Skin of body (tissue), 2 donors: Measurements from ENCODE around the gene SYT5. TPM values are rescaled to one million over a fixed set of nuclear protein-coding genes. Genes with fewer than 3 reads are reported as not detected.
"Not testable (repeated sequence)": the region's sequence is repeated elsewhere in the genome, so short reads cannot be mapped to it uniquely, and the experiment has no call there.

Experiments used
- DNase-seq: peaks from one replicate; lab custom pipeline; 2025; lab: John Stamatoyannopoulos, UW
- total RNA-seq: library from RNA; depleted of rRNA; stranded (reverse); fragments of >200 nt; gene quantifications from one replicate; pipeline ENCODE4 v1.2.3, GENCODE V29; 2014

Gene SYT5
- total RNA-seq, 1 donor from 2014 or later, result 1.6 TPM

DNA sequence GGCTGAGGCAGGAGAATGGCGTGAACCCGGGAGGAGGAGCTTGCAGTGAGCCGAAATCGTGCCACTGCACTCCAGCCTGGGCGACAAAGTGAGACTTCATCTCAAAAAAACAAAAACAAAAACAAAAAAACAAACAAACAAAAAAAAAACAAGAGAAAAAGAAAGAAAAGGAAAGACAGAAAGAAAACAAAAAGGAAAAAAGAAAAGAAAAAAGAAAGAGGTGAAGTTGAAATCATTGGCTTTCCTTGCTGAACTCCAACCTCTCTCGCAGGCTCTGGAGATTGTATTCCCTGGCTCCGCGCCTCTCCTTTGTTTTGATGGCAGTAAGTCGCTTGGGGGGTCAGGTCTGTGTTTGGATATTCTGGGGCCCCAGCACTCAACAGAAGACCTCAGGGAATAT lies 7.8 kb downstream of the SYT5 start:
- not testable (repeated sequence) for DNase-seq

DNA sequence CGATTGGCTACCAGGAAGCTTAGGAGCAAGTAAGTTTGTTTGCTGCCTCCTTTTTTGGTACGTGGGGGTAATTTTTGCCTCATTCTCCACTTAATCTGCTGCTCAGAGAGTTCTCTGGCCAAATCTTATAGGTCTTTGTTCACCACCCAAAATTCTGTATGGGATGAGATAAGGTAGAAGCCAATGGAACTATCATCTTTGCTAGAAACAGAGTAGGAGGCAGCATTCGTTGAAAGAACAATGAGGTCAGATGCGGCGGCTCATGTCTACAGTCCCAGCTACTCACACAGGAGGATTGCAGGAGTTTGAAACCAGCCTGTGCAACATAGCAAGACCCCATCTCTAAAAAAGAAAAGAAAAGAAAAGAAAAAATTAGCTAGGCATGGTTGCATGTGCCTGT lies 8.6 kb downstream of the SYT5 start:
- no peak for DNase-seq

DNA sequence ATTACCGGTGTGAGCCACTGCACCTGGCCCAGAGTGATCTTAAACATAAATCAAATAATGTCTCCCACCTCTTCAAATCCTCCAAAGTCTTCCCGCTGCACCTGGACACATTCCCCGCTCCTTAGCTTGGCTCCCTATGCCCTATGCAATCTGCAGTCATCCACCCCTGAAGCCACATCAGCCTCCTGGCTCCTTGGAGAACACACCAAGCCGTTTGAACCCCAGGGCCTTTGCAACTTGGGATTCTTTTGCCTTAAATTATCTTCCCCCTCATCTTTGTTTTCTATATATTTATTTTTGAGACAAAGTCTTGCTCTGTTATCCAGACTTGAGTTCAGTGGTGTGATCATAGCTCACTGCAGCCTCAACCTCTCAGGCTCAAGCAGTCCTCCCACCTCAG lies 11.0 kb downstream of the SYT5 start:
- DNase-seq, result no peak

DNA sequence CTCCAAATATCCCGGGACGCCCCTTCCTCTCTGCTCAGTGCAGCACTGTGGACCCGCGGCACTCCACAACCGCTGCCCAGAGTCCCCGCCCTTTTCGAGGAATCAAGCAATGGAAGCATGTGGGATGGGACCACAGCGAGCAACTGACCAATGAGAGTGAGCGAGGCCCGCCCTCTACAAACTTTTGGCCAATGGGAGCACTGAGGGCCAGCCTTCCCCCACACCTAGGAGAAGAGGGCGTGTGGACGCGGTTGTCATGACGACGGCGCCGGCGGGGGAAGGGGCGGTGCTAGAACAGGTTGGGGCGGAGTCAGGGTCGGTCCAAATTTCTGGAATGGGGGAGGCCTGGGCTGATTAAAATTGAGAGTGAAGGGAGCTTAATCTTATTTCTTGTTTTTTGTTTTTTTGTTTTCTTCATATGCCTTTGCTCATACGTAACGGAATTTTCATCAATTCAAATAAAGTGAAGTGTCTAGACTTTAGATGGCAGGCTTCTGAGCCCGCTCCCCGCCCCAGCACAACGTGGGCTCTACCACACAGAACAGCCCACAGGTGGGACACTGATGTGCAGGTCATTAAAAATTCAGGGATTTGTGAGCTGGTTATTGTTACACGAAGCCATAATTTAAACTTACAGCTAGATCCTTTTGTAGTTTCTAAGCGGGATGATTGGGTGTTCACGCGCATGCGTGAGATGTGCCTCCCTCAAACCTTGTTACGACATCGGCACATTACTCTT lies 13.4 kb downstream of the SYT5 start, which contains the start of gene DNAAF3:
DNAAF3 (minus strand) TSS at position 84 of the 739 bp plus-strand sequence. CDS start 200 bp downstream, outside the sequence.
- DNase-seq, result peak; percentile 89

DNA sequence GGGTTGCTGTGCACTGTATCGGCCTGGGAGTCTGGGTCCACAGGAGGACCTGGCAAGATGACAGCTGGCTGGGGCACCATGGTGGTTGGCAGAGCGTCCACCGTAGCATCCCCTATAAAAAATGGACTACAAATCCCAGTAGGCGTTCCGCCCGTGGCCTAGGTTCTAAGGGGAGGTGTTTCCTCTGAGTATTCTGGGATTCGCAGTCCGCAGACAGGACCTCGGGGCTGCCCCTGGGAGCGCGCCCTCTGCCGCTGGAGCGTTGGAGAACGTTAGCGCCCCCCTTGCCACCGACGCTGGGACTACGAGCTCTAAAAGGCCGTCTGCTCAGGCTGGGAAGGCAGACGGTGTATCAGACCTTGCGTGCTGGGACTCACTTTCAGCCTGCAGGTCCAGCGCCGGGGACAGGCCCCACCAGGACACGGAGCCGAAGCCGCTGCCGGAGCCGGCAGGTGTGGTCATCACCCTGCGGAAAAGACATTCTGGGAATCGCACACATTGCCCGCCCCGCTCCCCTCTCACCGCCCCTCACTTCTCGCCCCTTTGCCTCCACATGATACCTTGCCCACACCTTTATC lies 14.0 kb downstream of the SYT5 start:
- no peak for DNase-seq

DNA sequence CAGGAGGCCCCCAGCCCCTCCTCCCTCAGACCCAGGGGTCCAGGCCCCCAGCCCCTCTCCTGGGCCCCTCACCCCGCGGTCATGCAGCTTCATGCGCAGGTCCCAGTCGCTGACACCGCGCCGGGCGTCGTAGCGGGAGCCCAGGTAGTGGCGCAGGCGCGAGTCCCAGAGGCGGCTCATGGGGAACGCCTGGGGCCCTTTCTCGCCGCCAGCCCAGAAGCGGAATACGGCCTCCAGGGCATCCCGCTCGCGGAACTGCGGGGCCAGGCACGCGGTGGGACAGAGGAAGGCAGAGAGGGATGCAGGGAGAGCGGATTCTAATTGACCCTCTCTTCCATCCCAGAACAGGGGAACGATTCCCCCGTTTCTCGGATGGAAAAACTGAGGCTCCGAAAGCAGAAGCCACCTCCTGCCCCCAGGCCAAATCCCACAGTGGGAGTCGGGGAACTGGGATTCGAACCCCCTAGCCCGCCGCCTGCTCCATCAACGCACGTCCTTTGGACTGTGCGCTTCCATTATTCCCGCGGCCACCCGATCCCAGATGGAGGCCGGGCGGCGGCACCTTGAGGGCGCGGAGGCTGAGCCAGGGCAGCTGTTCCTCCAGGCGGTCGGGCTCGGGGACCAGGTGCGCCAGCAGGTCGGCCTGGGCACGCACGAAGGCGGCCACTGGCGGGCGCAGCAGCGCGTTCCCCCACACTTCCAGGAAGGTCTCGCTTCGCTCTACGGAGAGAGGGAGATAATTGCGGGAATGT lies 18.3 kb downstream of the SYT5 start:
- no peak for DNase-seq

DNA sequence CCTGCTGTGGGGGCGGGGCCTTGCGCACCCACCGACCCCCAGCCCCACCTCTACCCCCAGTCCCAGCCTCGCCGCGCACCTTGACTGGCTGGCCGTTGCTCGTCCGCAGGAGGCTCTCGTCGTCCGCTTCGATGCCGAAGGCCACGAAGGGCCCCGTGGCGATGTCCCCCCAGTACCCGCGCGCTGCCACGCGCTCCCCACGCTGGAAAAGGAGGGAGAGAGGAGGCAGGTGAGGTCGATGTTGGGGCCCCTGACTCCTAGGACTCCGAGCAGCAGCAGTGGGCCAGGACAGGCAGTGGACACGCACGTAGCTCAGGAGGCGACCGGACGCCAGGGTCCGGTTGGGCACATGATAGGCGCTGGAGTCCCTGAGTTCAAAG lies 19.1 kb downstream of the SYT5 start:
- DNase-seq, result no peak

DNA sequence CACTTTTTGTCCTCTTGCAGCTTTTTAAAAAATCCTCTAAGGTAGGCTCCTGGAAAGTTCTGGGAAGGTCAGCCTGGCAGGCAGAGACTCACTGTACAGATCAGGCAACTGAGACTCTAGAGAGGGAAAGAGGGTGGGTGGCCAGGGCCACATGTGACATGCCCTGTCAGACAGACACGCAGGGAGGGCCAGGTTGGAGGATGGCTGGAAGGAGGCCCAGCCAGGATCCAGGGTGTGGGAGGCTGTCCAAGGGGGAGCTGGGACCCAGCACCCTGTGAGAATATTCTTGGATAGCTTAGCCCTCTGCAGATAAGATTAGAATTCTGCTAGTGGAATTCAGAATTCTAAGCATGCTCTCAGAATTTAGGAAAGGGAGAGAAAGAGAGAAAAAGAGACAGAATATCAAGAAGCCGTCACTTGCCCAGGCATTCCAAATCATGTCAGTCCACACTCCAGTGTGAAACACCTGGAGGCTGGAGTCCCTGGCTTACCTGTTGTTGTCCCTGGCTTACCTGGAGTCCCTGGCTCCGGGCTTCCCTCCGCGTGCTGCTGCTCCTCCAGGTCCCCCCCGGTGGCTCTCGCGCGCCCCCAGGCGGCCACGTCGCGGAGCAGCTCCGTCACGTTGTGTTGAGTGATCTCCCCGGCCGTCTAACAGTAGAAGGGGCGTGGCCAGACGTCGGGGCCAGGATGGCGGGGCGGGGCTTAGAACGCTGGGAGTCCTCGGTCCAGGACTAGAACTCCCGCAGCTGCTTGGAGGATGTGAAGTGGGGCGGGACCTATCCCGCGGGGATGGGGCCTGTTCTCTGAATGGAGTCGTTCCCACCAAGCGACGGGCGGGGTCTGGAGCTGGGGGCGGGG lies 19.7 kb downstream of the SYT5 start:
- peak; percentile 10 for DNase-seq

DNA sequence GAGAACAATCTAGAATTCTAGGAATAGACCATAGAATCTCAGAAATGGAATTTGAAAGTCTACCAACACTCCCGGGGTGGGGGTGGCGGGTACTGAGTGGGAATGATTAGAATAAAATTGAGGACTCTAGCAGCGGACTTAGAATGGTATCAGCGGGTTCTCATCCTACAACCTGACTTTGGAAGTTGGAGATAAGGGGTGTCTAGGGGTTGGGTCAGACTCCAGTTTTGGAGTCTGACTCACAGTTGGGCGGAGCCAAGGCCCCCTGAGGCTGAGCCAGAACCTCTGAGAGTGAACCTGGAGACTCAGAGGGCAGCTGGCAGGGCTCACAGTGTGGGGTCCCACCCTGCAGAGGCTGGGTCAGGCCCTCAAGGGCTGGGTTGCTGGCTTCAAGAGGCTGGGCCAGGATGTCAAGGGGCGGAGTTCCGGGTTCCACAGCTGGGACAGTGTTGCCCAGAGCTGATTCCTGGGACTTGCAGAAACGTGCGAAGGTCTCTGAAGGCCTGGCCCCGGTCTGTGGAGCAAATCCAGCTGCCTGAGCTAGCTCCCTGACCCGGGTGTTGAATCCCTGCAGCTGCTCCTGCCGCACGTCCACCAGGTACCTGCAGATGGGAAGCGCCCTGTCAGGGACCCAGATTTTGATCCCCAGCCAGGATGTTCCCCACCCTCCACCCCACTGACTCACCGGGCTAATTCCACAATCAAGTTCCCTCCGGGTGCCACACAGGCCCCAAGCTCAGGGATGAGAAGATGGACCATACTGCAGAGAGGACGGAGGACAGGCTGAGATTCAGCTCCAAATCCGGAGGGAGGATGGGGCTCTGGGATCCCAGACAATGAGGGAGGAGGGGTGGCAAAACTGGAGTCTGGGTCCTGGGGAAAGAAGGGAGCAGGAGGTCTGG lies 21.0 kb downstream of the SYT5 start:
- no peak for DNase-seq

DNA sequence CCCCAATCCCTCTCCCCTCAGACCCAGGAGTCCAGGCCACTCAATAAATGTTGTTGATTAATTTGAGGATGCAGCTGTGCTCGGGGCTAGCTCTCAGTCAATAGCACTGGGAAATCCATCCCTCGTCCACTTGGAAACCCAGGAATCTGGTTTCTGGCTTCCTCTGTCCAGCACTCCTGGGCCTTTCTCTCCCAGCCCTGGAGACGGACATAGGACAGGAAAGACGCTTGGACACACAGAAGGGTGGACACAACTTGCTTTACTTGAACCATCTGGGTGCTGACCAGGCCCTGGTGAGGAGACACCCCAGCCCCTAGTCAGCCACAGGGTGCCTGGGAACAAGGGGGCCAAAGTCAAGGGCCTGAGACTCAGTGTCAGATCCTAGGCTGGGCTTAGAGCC lies 21.7 kb downstream of the SYT5 start:
- no peak for DNase-seq

DNA sequence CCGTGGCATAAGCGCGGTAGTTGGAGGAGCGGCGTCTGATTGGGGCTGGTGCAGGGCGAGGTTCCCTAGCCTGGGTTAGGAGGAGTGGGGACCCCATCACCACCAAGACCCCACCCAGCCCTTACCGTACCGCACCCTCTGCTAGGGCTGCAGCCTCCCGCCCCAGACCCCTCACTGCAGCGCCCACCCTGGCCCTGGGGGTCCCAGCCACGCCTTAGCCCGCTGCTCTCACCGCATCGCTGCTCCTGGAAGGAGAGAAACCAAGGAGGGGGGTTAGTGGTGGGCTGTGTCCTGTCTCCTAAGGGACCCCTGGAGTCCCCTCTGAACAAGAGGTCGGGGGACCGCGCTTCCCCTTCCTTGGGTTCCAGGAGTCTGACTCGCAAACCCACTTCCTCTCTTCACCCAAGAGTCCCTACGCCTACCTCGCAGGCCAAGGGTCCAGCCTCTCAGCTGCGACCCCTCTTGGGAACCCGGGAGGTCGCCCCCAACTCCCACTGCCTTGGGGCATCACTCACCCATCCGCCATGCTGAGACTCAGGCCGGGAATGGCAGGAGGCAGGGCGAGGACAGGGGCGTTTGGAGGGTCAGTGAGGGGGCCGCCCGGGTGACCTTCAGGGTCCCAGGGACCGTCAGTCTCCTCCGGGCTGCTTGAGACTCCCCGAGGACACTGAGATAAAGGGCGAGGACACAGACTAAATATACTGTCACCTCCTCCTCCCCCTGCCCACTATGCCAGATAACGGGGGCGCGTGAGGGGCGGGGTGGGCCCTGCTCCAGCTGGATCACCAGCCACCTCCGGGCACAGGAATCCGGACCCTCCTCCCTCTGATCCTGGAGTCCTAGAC lies 22.8 kb downstream of the SYT5 start, which contains the start of gene TNNI3:
TNNI3 (minus strand) TSS at position 669 of the 845 bp plus-strand sequence; CDS start at position 526, 143 bp downstream.
- DNase-seq, result no peak

DNA sequence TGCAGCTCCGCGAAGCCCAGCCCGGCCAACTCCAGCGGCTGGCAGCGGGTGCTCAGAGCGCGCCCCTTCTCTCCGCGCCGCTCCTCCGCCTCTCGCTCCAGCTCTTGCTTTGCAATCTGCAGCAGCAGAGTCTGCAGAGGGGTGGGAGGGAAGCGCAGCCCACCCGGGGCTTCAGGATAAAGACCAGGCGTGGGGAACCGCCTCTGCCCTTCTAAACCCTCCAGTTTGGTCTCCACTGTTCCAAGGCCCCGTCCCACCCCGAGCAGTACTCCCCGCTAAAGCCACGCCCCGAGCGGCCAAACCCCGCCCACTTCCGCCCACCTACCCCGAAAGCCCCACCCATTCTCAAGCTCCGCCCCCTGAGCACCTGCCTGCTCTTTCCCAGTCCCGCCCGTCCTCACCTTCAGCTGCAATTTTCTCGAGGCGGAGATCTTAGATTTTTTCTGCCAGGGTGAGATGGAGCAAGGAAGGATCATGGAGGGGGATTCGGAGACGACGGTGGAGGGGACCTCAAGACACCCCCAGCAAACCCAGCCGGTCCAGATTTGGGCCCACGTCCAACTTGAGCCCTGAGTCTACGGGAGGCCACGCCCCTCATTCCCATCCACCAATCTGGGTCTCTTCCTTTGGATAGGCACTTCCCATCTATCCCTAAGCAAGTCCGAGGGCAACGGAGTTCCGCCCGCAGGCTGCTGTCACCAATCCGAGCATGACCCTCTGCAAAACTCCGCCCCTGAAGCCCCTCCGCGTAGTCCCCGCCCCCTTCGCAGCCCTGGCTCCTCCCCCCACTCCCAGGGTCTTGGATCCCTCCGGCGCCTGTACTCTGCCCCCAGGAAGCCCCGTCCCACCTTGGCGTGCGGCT lies 23.7 kb downstream of the SYT5 start:
- no peak for DNase-seq

DNA sequence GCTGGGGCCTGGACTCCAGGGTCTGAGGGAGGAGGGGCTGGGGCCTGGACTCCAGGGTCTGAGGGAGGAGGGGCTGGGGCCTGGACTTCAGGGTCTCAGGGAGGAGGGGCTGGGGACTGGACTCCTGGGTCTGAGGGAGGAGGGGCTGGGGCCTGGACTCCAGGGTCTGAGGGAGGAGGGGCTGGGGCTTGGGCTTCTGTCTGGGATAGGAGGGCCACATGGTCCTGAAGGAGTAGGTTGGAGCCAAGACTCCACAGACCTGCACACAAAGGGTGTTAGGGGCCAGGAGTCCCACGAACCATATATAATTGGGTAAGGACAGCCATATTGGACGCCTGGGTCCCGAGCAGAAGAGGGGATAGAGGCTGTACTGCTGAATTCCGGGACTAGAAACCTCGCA lies 24.3 kb downstream of the SYT5 start:
- not testable (repeated sequence) for DNase-seq

DNA sequence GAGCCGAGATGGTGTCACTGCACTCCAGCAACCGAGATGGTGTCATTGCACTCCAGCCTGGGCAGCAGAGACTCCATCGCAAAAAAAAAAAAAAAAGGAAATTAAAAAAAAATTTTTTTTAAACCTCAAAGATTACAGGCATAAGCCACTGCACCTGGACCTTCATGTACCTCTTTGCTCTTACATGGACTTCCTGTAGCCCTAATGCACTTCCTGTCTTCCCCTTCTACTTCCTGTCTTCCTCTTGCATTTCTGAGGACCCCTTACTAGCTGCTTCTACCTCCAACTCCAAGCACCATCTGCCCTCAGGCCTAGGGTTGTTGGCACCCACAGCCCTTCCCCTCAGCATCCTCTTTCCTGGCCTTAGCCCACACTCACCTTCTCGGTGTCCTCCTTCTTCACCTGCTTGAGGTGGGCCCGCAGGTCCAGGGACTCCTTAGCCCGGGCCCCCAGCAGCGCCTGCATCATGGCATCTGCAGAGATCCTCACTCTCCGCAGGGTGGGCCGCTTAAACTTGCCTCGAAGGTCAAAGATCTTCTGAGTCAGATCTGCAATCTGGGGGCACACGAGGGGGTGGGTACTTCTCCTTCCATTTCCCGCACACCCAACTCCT lies 26.3 kb downstream of the SYT5 start:
- DNase-seq, result no peak

DNA sequence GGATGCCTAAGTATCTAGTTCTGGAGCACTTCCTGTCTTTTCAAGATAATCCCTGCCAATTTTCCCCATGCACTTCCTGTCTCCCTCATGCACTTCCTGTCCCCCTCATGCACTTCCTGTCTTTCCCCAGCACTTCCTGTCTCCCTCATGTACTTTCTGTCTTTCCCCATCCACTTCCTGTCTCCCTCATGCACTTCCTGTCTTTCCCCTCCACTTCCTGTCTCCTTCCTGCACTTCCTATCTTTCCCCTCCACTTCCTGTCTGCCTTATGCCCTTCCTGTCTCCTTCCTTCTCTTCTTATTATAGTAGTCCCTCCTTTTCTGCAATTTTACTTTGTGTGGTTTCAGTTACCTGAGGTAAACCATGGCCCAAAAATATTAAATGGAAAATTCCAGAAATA lies 28.1 kb downstream of the SYT5 start:
- DNase-seq, result no peak

DNA sequence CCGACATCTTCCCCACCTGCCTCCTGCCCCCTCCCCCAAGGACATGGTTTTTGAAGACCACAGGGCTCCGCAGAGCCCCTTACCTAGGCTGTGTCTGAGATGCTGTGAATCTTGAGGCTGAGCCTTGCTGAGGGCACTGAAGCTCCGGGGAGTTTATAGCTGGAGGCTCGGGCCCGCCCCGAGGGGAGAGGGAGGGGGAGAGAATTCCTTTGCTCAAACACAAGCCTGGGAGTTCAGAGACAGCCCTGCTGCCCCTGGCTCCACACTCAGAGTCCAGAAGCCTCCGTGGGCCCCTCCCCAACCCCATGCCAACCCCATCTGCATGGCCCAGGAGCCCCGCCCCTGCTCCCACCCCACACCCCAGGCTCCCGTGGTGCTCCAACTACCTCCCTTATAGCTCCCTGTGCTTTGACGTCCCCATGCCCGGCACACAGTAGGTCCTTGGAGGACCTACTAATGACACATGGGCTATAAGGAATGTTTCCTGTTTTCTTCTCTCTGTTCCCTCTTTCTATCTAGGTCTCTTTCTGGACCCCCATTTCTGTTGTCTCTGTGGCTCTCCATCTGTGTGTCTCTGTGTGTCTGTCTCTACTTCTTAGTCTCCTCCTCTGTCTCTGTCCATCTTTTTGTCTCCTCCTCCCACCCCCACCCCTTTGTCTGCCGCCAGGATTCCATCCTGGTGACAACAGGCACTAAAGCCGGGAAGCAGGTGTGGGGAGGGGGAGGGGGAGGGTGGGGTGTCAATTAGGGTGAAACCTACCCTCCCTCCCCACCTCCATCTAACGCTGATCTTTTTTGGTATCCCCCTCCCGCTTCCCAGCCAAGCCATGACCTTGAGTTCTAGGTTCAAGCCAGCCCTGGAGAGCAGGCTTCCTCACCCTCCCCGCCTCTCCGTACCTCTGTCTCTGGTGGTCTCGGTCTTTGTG lies 30.7 kb downstream of the SYT5 start, which contains the start of gene TNNT1:
TNNT1 (minus strand) TSS at position 129 of the 926 bp plus-strand sequence. CDS start 2,049 bp downstream, outside the sequence.
- DNase-seq, result no peak
